ENCODE data around the gene PELI1. TPM values are rescaled to one million over a fixed set of nuclear protein-coding genes. Genes with fewer than 3 reads are reported as not detected.

PELI1 gene
- polyA plus RNA-seq, 2 donors, result 31.7 to 51.9 TPM

DNA sequence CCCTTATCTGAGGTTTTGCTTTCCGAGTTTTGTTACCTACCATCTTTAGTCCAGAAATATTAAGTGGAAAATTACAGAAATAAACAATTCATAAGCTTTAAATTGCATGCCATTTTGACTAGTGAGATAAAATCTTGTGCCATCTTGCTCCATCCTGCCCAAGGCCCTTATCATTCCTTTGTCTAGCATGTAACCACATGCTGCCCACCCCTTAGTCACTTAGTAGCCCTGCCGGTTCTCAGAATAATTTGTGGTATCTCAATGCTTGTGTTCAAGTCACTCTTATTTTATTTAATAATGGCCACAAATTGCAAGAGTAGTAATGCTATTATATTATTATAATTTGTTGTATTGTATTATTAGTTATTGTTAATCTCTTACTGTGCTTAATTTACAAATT is 88.2 kb downstream of the PELI1 start:
- no peaks in the 10 kb centered on the region for H3K9me3 ChIP-seq (ENCODE audit: control insufficient read depth in 2 of 2, insufficient read depth in 1 of 2, low read depth in 1 of 2, low read length in 1 of 2)
- WGBS, 2 donors, result 64 to 81% methylated on average over 2 of the region's 2 CpGs
- no peak overlapping the region for H3K4me3 ChIP-seq (ENCODE audit: low read depth in 1 of 2, low read length in 2 of 2)
- H3K36me3 ChIP-seq (ENCODE audit: control insufficient read depth in 2 of 2, insufficient read depth in 2 of 2, low read length in 1 of 2), result no peaks in the 10 kb centered on the region
- H3K27ac ChIP-seq (ENCODE audit: low read depth in 2 of 2, low read length in 1 of 2), result no peak overlapping the region
- H3K27me3 ChIP-seq (ENCODE audit: control insufficient read depth in 1 of 2, insufficient read depth in 2 of 2, low read length in 2 of 2), result no peaks in the 10 kb centered on the region
- no peaks in the 10 kb centered on the region for H3K4me1 ChIP-seq (ENCODE audit: control insufficient read depth in 2 of 2, insufficient read depth in 2 of 2, low read length in 1 of 2)

DNA sequence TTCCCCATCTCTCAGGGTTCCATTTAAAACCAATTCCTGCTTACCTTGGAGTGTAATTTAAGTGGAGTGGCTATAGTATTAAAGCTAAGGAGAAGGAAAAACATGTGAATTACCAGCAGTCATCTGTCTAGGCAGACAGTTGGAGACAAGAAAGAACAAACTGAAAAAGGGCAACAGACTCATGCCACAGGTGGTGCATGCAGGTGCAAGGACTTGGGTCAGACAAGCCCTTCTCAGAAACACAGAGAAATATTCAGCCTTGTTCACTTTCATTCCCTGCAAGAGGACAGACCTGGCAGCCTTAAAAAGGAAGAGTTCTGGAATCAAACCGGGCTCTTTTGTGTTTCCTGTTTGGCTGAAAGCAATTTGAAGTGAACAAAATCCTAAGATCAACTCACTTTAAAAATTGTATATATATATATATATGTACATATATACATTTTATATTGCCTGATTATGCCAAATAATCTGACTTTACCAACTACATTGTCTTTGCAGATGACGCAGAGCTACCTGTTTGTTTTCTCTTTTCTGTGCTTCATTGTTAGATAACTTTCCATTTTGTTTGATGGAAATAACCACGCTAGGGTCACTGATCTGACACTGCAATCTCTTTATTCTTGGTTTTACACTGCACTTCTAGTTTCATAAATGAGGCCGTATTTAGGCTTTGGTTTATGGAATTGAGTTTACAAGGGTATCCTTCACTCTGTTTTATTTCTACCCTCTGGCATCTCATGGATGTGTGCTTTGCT is 89.9 kb downstream of the PELI1 start:
- H3K9me3 ChIP-seq (ENCODE audit: control insufficient read depth in 2 of 2, insufficient read depth in 1 of 2, low read depth in 1 of 2, low read length in 1 of 2), result no peaks in the 10 kb centered on the region
- no peaks in the 10 kb centered on the region for H3K36me3 ChIP-seq (ENCODE audit: control insufficient read depth in 2 of 2, insufficient read depth in 2 of 2, low read length in 1 of 2)
- no peak overlapping the region for H3K27ac ChIP-seq (ENCODE audit: low read depth in 2 of 2, low read length in 1 of 2)
- no peak overlapping the region for H3K4me3 ChIP-seq (ENCODE audit: low read depth in 1 of 2, low read length in 2 of 2)
- no peaks in the 10 kb centered on the region for H3K4me1 ChIP-seq (ENCODE audit: control insufficient read depth in 2 of 2, insufficient read depth in 2 of 2, low read length in 1 of 2)
- no peaks in the 10 kb centered on the region for H3K27me3 ChIP-seq (ENCODE audit: control insufficient read depth in 1 of 2, insufficient read depth in 2 of 2, low read length in 2 of 2)
- WGBS, 2 donors, result 62 to 70% methylated on average over 4 of the region's 4 CpGs

DNA sequence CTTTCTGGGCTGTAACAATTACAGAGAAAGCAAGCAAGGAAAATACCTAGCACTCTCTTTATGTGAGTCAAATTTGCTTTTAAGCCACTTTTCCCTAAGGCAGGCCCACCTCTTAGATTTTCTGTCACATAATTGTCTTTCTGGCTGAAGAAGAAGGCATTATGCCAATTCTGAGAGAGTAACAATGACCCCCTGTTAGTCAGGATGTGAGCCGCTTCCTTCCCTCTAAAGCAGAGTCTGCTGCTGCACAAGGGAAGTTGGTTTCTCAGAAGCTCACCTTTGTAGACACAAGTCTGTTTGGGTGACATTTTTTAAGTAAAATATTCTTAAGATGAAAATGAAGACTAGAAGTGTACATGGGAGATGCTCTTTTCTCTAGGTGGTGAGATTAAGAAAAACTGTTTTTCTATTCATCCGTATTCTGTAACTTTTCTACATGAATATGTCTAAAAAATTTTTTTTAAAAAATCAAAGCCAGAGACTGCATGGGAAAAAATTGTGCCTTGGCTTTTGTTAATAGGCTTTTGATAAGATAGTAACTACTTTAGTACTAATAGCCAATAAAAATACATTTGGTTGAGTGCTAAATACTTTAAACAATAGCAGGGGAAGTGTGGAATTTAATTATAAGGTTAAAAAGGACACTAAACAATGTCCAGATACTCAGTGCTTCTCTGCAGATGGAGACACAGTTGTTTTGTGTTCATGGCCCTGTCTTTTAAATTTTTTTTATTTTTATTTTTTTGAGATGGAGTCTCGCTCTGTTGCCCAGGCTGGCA is 91.6 kb downstream of the PELI1 start:
- 80 to 88% methylated on average over 3 of the region's 3 CpGs for WGBS, 2 donors
- Histone ChIP-seq H3K4me1 (ENCODE audit: control insufficient read depth in 2 of 2, insufficient read depth in 2 of 2, low read length in 1 of 2) (no peaks in the 10 kb centered on the region), H3K27ac (ENCODE audit: low read depth in 2 of 2, low read length in 1 of 2) (no peak overlapping the region), H3K4me3 (ENCODE audit: low read depth in 1 of 2, low read length in 2 of 2) (no peak overlapping the region), H3K36me3 (ENCODE audit: control insufficient read depth in 2 of 2, insufficient read depth in 2 of 2, low read length in 1 of 2) (no peaks in the 10 kb centered on the region), H3K27me3 (ENCODE audit: control insufficient read depth in 1 of 2, insufficient read depth in 2 of 2, low read length in 2 of 2) (no peaks in the 10 kb centered on the region), H3K9me3 (ENCODE audit: control insufficient read depth in 2 of 2, insufficient read depth in 1 of 2, low read depth in 1 of 2, low read length in 1 of 2) (no peaks in the 10 kb centered on the region)

DNA sequence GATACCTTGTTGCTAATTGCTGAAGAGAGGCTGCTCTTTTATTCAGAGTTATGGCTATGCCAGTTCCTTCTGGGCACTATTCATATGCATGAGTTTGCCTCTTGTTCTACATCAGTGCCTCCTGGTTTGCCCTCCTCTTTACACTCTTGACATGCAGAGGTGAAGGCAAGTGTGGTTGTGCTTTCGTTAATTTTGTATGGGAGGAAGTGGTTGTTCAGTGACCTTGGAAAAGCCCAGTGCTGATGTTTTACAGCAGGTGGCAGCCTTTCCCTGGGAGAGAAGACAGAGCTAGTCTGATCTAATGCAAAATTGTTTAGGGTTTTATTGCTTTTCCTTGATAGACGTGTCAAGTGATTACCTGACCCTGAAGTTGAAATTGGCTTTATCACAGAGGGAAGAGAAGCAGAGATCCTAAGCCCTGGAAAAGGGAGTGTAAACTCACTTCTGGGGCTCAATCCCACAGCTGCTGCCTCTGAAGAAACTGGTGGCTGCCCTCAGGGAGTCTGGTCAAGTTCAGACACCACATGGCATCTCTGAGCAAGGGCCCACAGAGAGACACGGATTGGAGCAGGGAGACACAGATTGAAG is 94.5 kb downstream of the PELI1 start:
- H3K36me3 ChIP-seq (ENCODE audit: control insufficient read depth in 2 of 2, insufficient read depth in 2 of 2, low read length in 1 of 2), result no peaks in the 10 kb centered on the region
- H3K4me3 ChIP-seq (ENCODE audit: low read depth in 1 of 2, low read length in 2 of 2), result no peak overlapping the region
- no peaks in the 10 kb centered on the region for H3K9me3 ChIP-seq (ENCODE audit: control insufficient read depth in 2 of 2, insufficient read depth in 1 of 2, low read depth in 1 of 2, low read length in 1 of 2)
- H3K27ac ChIP-seq (ENCODE audit: low read depth in 2 of 2, low read length in 1 of 2), result no peak overlapping the region
- WGBS, 2 donors, result 3 to 4% methylated on average over 3 of the region's 3 CpGs
- no peaks in the 10 kb centered on the region for H3K4me1 ChIP-seq (ENCODE audit: control insufficient read depth in 2 of 2, insufficient read depth in 2 of 2, low read length in 1 of 2)
- H3K27me3 ChIP-seq (ENCODE audit: control insufficient read depth in 1 of 2, insufficient read depth in 2 of 2, low read length in 2 of 2), result no peaks in the 10 kb centered on the region

DNA sequence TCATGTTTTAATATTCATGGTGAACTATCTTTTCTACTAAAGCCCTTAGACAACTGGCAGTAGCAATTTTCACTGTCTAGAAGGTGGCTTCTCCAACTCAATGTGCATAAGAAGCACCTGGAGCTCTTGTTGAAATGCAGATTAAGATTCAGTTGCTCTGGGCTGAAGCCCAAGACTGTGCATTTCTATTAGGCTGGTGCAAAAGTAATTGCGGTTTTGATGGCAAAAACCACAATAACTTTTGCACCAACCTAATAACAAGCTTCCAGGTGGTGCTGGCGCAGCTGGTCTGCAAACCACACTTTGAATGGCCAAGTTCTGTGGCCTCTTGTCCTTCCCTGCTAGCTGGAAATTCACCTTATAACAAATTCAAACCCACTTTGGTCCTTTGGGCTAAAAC is 98.3 kb downstream of the PELI1 start:
- Histone ChIP-seq H3K4me3 (ENCODE audit: low read depth in 1 of 2, low read length in 2 of 2) (no peak overlapping the region), H3K36me3 (ENCODE audit: control insufficient read depth in 2 of 2, insufficient read depth in 2 of 2, low read length in 1 of 2) (no peaks in the 10 kb centered on the region), H3K27me3 (ENCODE audit: control insufficient read depth in 1 of 2, insufficient read depth in 2 of 2, low read length in 2 of 2) (no peaks in the 10 kb centered on the region), H3K9me3 (ENCODE audit: control insufficient read depth in 2 of 2, insufficient read depth in 1 of 2, low read depth in 1 of 2, low read length in 1 of 2) (no peaks in the 10 kb centered on the region), H3K27ac (ENCODE audit: low read depth in 2 of 2, low read length in 1 of 2) (no peak overlapping the region), H3K4me1 (ENCODE audit: control insufficient read depth in 2 of 2, insufficient read depth in 2 of 2, low read length in 1 of 2) (no peaks in the 10 kb centered on the region)
- 93 to 96% methylated on average over 2 of the region's 2 CpGs for WGBS, 2 donors

Other genes with a start within 250 kb of the PELI1 start
- 10 to 100 TPM in 1 of 2 donors, 1 to 10 TPM in 1; 9.1 to 11.1 TPM for gene VPS54, start 125.0 kb downstream of the PELI1 start, polyA plus RNA-seq